Measurements from ENCODE around the gene CSNK2A1.
"Not testable (repeated sequence)": the region's sequence is repeated elsewhere in the genome, so short reads cannot be mapped to it uniquely, and the experiment has no call there.

CSNK2A1 gene

DNA sequence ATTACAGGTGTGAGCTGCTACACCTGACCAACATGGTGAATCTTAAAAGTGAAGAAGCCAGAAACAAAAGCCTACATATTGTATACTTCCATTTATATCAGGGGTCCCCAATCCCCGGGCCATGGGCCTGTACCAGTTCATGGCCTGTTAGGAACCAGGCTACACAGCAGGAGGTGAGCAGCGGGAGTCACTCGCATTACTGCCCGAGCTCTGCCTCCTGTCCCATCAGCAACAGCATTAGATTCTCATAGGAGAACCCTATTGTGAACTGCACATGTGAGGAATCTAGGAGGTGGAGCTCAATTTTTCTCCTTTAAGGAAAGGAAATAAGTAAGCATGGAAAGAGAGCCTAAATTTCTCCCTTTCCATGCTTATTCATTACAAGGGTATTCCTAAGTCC, 21.7 kb downstream of the CSNK2A1 start:
- H3K4me1 ChIP-seq (ENCODE audit: control insufficient read depth, insufficient read depth, low read length), result no peaks in the 10 kb centered on the region
- H3K27me3 ChIP-seq (ENCODE audit: control insufficient read depth, insufficient read depth, low read length), result no peaks in the 10 kb centered on the region
- no peak overlapping the region for H3K9ac ChIP-seq (ENCODE audit: low read length)
- no peaks in the 10 kb centered on the region for H3K36me3 ChIP-seq (ENCODE audit: control insufficient read depth, insufficient read depth, low read length)
- no peaks in the 10 kb centered on the region for H3K9me3 ChIP-seq (ENCODE audit: control insufficient read depth, low read length)
- no peak overlapping the region for H3K4me3 ChIP-seq (ENCODE audit: low read length)

DNA sequence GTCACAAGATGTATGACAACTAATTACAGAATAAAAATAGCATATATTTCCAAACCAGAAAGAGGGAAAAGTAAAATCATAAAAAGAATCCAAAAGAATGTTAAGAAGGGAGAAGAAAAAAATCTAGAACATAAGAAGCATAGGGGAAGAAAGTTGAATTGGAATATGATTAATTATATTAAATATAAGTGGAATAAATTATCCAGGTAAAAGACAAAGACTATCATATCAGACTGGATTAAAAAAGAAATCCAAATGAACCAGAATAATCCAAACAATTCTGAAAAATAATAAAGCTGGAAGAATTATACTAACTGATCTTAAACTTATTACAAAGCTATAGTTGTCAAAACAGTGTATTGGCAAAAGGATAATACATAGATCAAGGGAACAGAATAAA, 23.6 kb downstream of the CSNK2A1 start:
- no peaks in the 10 kb centered on the region for H3K27me3 ChIP-seq (ENCODE audit: control insufficient read depth, insufficient read depth, low read length)
- H3K9me3 ChIP-seq (ENCODE audit: control insufficient read depth, low read length), result no peaks in the 10 kb centered on the region
- no peak overlapping the region for H3K9ac ChIP-seq (ENCODE audit: low read length)
- H3K4me1 ChIP-seq (ENCODE audit: control insufficient read depth, insufficient read depth, low read length), result peaks cover under 1% of the 10 kb centered on the region
- H3K36me3 ChIP-seq (ENCODE audit: control insufficient read depth, insufficient read depth, low read length), result no peaks in the 10 kb centered on the region
- H3K4me3 ChIP-seq (ENCODE audit: low read length), result no peak overlapping the region

DNA sequence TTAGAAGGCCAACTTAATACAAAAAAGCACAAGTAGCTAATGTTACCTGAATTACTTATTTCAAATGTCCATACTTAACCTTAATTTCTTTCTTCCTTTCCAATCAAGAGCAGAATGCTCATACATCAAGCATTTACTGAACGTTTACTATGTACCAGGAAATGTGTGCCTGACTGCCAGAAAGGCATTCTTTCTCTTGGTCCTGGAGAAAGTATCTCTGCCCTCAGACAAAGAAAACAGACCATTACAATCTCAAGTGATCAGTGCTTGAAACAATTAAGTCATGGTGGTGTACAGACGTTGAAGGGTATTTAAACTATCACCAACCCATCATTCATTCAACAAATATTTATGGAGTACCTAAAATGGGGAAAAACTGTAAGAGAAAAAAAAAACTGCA, 26.4 kb downstream of the CSNK2A1 start:
- H3K36me3 ChIP-seq (ENCODE audit: control insufficient read depth, insufficient read depth, low read length), result no peaks in the 10 kb centered on the region
- H3K4me3 ChIP-seq (ENCODE audit: low read length), result no peak overlapping the region
- H3K4me1 ChIP-seq (ENCODE audit: control insufficient read depth, insufficient read depth, low read length), result peaks cover 8% of the 10 kb centered on the region

DNA sequence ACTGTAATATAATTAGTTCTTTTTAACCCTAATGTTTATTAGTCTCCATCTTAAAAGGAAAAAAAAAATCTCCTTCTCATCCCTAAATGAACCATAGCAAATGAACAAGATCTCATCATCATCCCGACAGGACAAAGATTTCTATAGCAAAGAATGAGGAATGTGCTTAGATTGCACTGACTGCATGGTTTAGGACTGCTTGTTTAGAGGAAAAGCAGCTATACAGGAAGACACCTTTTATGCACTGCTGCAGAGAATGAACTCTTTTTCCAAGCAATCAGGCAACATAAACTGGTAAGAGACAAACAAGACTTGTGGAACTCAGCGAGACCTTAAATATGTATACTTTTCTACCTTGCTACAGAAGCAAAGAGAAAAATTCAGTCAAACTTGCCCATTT, 26.8 kb downstream of the CSNK2A1 start:
- Histone ChIP-seq H3K36me3 (ENCODE audit: control insufficient read depth, insufficient read depth, low read length) (no peaks in the 10 kb centered on the region), H3K9me3 (ENCODE audit: control insufficient read depth, low read length) (no peaks in the 10 kb centered on the region), H3K27me3 (ENCODE audit: control insufficient read depth, insufficient read depth, low read length) (no peaks in the 10 kb centered on the region), H3K9ac (ENCODE audit: low read length) (no peak overlapping the region), H3K4me3 (ENCODE audit: low read length) (no peak overlapping the region), H3K4me1 (ENCODE audit: control insufficient read depth, insufficient read depth, low read length) (peaks cover 12% of the 10 kb centered on the region)

More for the DNA sequence above, 26.4 kb downstream of the CSNK2A1 start:
- Histone ChIP-seq H3K9me3 (ENCODE audit: control insufficient read depth, low read length) (no peaks in the 10 kb centered on the region), H3K27me3 (ENCODE audit: control insufficient read depth, insufficient read depth, low read length) (no peaks in the 10 kb centered on the region), H3K9ac (ENCODE audit: low read length) (no peak overlapping the region)

DNA sequence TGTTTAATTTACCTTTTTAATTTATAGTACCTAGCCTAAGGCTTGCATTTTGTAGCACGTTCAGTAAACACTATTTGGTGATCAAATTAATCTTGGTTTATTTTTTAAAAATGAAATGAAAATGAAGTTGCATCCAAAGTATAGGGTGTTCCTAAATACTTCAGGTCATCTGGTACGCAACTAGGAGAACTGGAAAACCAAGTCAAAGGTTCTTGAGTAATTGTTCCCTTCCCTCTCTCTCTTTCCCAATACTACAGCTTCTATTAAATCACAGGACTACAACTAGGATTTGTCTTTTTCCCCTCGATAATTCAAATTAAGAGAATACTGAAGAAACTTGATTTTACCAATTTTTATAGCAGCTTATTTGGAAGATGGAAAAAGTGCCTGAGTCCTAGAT, 27.9 kb downstream of the CSNK2A1 start:
- Histone ChIP-seq H3K9me3 (ENCODE audit: control insufficient read depth, low read length) (no peaks in the 10 kb centered on the region), H3K36me3 (ENCODE audit: control insufficient read depth, insufficient read depth, low read length) (no peaks in the 10 kb centered on the region), H3K4me1 (ENCODE audit: control insufficient read depth, insufficient read depth, low read length) (peaks cover 15% of the 10 kb centered on the region), H3K27me3 (ENCODE audit: control insufficient read depth, insufficient read depth, low read length) (no peaks in the 10 kb centered on the region), H3K4me3 (ENCODE audit: low read length) (no peak overlapping the region), H3K9ac (ENCODE audit: low read length) (no peak overlapping the region)

GRCh38 chr20:513429-513828, 30.2 kb downstream of the CSNK2A1 start:
- H3K9me3 ChIP-seq (ENCODE audit: control insufficient read depth, low read length), result no peaks in the 10 kb centered on the region
- H3K9ac ChIP-seq (ENCODE audit: low read length), result no peak overlapping the region
- peaks cover 35% of the 10 kb centered on the region for H3K4me1 ChIP-seq (ENCODE audit: control insufficient read depth, insufficient read depth, low read length)
- H3K4me3 ChIP-seq (ENCODE audit: low read length), result no peak overlapping the region
- H3K36me3 ChIP-seq (ENCODE audit: control insufficient read depth, insufficient read depth, low read length), result no peaks in the 10 kb centered on the region
- H3K27me3 ChIP-seq (ENCODE audit: control insufficient read depth, insufficient read depth, low read length), result no peaks in the 10 kb centered on the region

- H3K36me3 ChIP-seq (ENCODE audit: control insufficient read depth, insufficient read depth, low read length), result peaks cover 11% of the 10 kb centered on the region
- not testable (repeated sequence) for H3K9ac ChIP-seq (ENCODE audit: low read length); H3K9me3 ChIP-seq (ENCODE audit: control insufficient read depth, low read length); H3K27me3 ChIP-seq (ENCODE audit: control insufficient read depth, insufficient read depth, low read length); H3K4me3 ChIP-seq (ENCODE audit: low read length)
- H3K4me1 ChIP-seq (ENCODE audit: control insufficient read depth, insufficient read depth, low read length), result peaks cover 39% of the 10 kb centered on the region
Measured at GRCh38 chr20:510328-511057, 33.1 kb downstream of the CSNK2A1 start.

DNA sequence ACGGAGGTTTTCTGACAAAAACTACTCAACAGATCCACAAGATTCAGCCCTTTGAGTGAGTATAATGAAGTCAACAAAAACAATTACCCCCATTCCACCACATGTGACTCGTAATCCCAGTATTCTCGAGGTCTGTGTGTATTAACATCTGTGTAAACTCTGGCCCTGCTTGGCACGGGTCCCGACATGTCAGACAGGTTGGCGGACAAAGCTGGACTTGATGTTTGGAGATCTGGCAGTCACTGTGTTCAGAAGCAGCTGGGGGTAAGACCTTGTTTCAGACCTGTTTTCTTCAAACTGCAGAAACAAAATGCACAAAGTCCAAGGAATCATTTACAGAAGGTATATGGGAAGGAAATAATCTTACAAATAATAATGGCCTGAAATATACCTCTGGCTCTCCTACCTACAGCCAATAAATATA, 35.2 kb downstream of the CSNK2A1 start:
- H3K9me3 ChIP-seq (ENCODE audit: control insufficient read depth, low read length); H3K9ac ChIP-seq (ENCODE audit: low read length); H3K4me3 ChIP-seq (ENCODE audit: low read length); H3K27me3 ChIP-seq (ENCODE audit: control insufficient read depth, insufficient read depth, low read length): not testable (repeated sequence)
- H3K4me1 ChIP-seq (ENCODE audit: control insufficient read depth, insufficient read depth, low read length), result peaks cover 33% of the 10 kb centered on the region
- peaks cover 11% of the 10 kb centered on the region for H3K36me3 ChIP-seq (ENCODE audit: control insufficient read depth, insufficient read depth, low read length)

GRCh38 chr20:507761-508332, 35.7 kb downstream of the CSNK2A1 start:
- H3K9me3 ChIP-seq (ENCODE audit: control insufficient read depth, low read length), result no peaks in the 10 kb centered on the region
- H3K9ac ChIP-seq (ENCODE audit: low read length), result no peak overlapping the region
- peaks cover 33% of the 10 kb centered on the region for H3K4me1 ChIP-seq (ENCODE audit: control insufficient read depth, insufficient read depth, low read length)
- H3K27me3 ChIP-seq (ENCODE audit: control insufficient read depth, insufficient read depth, low read length), result no peaks in the 10 kb centered on the region
- no peak overlapping the region for H3K4me3 ChIP-seq (ENCODE audit: low read length)
- H3K36me3 ChIP-seq (ENCODE audit: control insufficient read depth, insufficient read depth, low read length), result peaks cover 11% of the 10 kb centered on the region

GRCh38 chr20:507006-507758, 36.4 kb downstream of the CSNK2A1 start:
- no peak overlapping the region for H3K9ac ChIP-seq (ENCODE audit: low read length)
- H3K4me3 ChIP-seq (ENCODE audit: low read length), result no peak overlapping the region
- H3K9me3 ChIP-seq (ENCODE audit: control insufficient read depth, low read length), result no peaks in the 10 kb centered on the region
- H3K27me3 ChIP-seq (ENCODE audit: control insufficient read depth, insufficient read depth, low read length), result no peaks in the 10 kb centered on the region
- H3K4me1 ChIP-seq (ENCODE audit: control insufficient read depth, insufficient read depth, low read length), result peaks cover 31% of the 10 kb centered on the region
- H3K36me3 ChIP-seq (ENCODE audit: control insufficient read depth, insufficient read depth, low read length), result peaks cover 11% of the 10 kb centered on the region

- Histone ChIP-seq H3K9ac (ENCODE audit: low read length) (no peak overlapping the region), H3K9me3 (ENCODE audit: control insufficient read depth, low read length) (no peaks in the 10 kb centered on the region), H3K4me3 (ENCODE audit: low read length) (no peak overlapping the region), H3K36me3 (ENCODE audit: control insufficient read depth, insufficient read depth, low read length) (peaks cover 12% of the 10 kb centered on the region), H3K27me3 (ENCODE audit: control insufficient read depth, insufficient read depth, low read length) (no peaks in the 10 kb centered on the region), H3K4me1 (ENCODE audit: control insufficient read depth, insufficient read depth, low read length) (peaks cover 15% of the 10 kb centered on the region)
Measured at GRCh38 chr20:504632-505075, 38.9 kb downstream of the CSNK2A1 start.

DNA sequence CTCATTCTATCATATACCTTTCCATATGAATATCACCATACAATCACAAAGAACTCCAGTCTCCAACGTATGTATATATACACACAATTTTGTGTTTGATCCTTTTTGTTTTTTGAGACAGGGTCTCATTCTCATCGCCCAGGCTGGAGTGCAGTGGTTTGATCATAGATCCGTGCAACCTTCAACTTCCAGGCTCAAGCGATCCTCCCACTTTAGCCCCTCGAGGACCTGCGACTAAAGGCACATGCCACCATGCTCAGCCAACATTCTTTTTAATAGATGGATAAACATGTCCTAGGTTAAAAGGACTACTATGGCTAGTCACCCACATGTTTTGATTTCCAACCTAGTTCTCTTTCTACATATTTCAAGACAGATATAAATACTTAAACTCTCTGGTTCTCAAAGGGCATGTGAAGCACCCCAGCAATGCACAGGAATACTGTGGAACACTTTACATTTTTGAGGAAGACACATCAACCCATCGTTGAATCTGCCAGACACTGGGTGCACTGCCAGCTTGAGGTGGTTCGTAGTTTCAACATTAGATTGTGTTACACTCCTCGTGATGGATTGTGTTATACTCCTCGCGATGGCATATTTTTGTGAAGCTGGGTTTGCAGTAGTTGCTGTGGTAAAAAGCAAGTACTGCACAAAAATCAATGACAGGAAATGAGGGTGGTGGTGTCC, 40.4 kb downstream of the CSNK2A1 start:
- Histone ChIP-seq H3K36me3 (ENCODE audit: control insufficient read depth, insufficient read depth, low read length) (peaks cover 18% of the 10 kb centered on the region), H3K27me3 (ENCODE audit: control insufficient read depth, insufficient read depth, low read length) (no peaks in the 10 kb centered on the region), H3K9me3 (ENCODE audit: control insufficient read depth, low read length) (no peaks in the 10 kb centered on the region), H3K4me3 (ENCODE audit: low read length) (no peak overlapping the region), H3K9ac (ENCODE audit: low read length) (no peak overlapping the region), H3K4me1 (ENCODE audit: control insufficient read depth, insufficient read depth, low read length) (peaks cover 2% of the 10 kb centered on the region)
